Activated B cell treated with CpG ODN at 0.5 μM for 24 hours (primary cell): ENCODE measurements around the gene B4GALNT2. TPM values are rescaled to one million over a fixed set of nuclear protein-coding genes. Genes with fewer than 3 reads are reported as not detected.
"Not testable (repeated sequence)": the region's sequence is repeated elsewhere in the genome, so short reads cannot be mapped to it uniquely, and the experiment has no call there.

ENCODE experiments used
- ATAC-seq: fragments of 200-7000 bp; cut with Tn5 transposase; one replicate; pipeline ENCODE4 v1.10.0; 2021; ENCODE audit warnings: low read depth, mild to moderate bottlenecking, moderate library complexity
- CTCF ChIA-PET: fragments of 350-600 bp; sonication (Branson Sonifier 250); formaldehyde crosslinking; loops from one replicate; lab custom pipeline; 2021; ENCODE audit warnings: antibody characterized with exemption; lab: Charles Lee
- POLR2A ChIA-PET: fragments of 350-600 bp; sonication (Branson Sonifier 250); formaldehyde crosslinking; loops from one replicate; lab custom pipeline; 2021; ENCODE audit warnings: antibody characterized with exemption; lab: Charles Lee
- DNase-seq: peaks from one replicate; pipeline ENCODE4 v3.0.0; 2022
- H3K27ac Mint-ChIP-seq: one replicate; pipeline ENCODE4 v1.8.0; 2020; ENCODE audit warnings: mixed read lengths
- H3K27me3 Mint-ChIP-seq: one replicate; pipeline ENCODE4 v1.8.0; 2021; ENCODE audit warnings: mixed read lengths
- H3K36me3 Mint-ChIP-seq: one replicate; pipeline ENCODE4 v1.8.0; 2021; ENCODE audit warnings: low read depth, mixed read lengths
- H3K4me1 Mint-ChIP-seq: one replicate; pipeline ENCODE4 v1.8.0; 2021; ENCODE audit warnings: mixed read lengths
- H3K4me3 Mint-ChIP-seq: one replicate; pipeline ENCODE4 v1.8.0; 2020; ENCODE audit warnings: mild to moderate bottlenecking, mixed read lengths
- H3K9me3 Mint-ChIP-seq: one replicate; pipeline ENCODE4 v1.8.0; 2020; ENCODE audit warnings: mixed read lengths
- intact Hi-C: fragments of 100-400 bp; cut with micrococcal nuclease; formaldehyde crosslinking; loops from one replicate; pipeline ENCODE4 v1.15.1; 2024
- total RNA-seq: library from RNA; stranded (reverse); gene quantifications from 2 replicates; pipeline ENCODE4 v1.2.3, GENCODE V29; 2022
- TF ChIP-seq, protein P1 (sequence below): fragments of 200-600 bp; IDR thresholded peaks from one replicate; pipeline ENCODE4 v1.8.0; 2022; ENCODE audit warnings: antibody characterized with exemption, mild to moderate bottlenecking

B4GALNT2 gene
- total RNA-seq, 1 donor from 2014 or later, result 0.09 TPM

DNA sequence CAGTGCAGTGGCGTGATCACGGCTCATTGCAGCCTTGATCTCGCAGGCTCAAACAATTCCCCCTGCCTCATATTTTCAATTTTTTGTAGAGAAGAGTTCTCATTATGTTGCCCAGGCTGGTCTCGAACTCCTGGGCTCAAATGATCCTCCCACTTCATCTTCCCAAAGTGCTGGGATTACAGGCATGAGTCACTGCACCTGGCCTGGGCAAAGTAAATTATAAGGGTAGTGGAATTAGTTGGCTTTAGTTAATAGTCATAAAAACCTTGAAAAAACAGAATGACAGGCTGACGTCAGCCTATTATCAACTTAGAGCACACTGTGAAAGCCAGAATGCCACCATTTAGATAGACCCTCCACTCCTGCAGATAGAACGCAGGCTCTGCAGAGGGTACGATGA is 43.5 kb upstream of the B4GALNT2 start:
- no peak for DNase-seq
- Mint-ChIP-seq H3K4me1 (no peaks in the 10 kb centered on the region), H3K9me3 (no peaks in the 10 kb centered on the region), H3K27me3 (peaks cover 28% of the 10 kb centered on the region), H3K4me3 (no peak overlapping the region), H3K36me3 (no peaks in the 10 kb centered on the region), H3K27ac (no peak overlapping the region)
- POLR2A ChIA-PET, result no interaction called here
- TF ChIP-seq, protein P1, sequence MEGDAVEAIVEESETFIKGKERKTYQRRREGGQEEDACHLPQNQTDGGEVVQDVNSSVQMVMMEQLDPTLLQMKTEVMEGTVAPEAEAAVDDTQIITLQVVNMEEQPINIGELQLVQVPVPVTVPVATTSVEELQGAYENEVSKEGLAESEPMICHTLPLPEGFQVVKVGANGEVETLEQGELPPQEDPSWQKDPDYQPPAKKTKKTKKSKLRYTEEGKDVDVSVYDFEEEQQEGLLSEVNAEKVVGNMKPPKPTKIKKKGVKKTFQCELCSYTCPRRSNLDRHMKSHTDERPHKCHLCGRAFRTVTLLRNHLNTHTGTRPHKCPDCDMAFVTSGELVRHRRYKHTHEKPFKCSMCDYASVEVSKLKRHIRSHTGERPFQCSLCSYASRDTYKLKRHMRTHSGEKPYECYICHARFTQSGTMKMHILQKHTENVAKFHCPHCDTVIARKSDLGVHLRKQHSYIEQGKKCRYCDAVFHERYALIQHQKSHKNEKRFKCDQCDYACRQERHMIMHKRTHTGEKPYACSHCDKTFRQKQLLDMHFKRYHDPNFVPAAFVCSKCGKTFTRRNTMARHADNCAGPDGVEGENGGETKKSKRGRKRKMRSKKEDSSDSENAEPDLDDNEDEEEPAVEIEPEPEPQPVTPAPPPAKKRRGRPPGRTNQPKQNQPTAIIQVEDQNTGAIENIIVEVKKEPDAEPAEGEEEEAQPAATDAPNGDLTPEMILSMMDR, result no peak
- intact Hi-C loops, result no loop called here
- CTCF ChIA-PET, result no interaction called here
- no peak for ATAC-seq

DNA sequence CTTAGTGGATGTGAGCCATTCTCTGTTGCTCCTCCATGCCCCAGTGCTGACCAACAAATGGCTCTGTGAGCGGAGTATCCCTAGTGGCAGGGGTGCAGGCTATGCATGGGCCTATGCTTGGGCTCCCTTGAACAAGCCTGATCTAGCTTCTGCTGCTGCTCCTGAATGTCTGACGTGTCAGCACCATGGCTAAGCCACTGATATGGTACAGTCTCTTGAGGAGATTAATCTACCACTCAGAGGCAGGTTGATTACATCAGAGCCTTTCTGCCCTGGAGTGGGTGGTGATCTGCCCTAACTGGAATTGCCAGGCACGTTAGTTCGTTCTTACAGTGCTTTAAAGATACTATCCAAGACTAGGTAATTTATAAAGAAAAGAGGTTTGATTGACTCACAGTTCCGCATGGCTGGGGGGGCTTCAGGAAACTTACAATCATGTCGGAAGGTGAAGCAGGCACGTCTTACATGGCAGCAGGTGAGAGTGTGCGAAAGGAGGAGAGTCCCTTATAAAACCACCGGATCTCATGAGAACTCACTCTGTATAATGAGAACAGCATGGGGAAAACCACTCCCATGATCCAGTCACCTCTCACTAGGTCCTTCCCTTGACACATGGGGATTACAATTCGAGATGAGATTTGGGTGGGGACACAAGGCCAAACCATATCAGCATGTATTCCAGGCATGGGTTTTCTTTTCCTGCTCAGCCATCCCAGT is 41.5 kb upstream of the B4GALNT2 start:
- CTCF ChIA-PET, result no interaction called here
- TF ChIP-seq, protein P1, result no peak
- Mint-ChIP-seq H3K27me3 (peaks cover 20% of the 10 kb centered on the region), H3K4me1 (no peaks in the 10 kb centered on the region), H3K4me3 (no peak overlapping the region), H3K27ac (no peak overlapping the region), H3K36me3 (no peaks in the 10 kb centered on the region), H3K9me3 (no peaks in the 10 kb centered on the region)
- ATAC-seq (no peak), DNase-seq (no peak)
- POLR2A ChIA-PET, result no interaction called here
- intact Hi-C loops, result no loop called here

DNA sequence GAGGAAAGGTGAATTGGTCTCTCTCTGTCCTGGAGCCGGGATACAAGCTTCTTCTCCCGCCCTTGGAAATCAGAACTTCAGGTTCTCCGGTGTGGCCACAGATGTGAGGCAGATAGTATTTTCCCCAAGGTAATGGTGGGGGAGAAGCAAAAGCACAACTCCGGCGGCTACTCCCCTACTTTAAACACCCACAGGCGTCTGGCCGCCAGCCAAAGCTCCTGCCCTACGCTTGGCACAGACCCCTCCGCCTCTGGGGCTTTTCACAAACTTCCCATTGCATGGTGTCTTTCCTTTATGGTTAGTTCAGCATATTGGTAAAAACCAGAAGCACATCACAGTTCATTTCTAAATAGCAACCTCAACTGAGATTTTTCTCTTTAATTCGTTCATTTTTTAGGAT is 39.4 kb upstream of the B4GALNT2 start:
- ChIA-PET POLR2A (no interaction called here), CTCF (no interaction called here)

DNA sequence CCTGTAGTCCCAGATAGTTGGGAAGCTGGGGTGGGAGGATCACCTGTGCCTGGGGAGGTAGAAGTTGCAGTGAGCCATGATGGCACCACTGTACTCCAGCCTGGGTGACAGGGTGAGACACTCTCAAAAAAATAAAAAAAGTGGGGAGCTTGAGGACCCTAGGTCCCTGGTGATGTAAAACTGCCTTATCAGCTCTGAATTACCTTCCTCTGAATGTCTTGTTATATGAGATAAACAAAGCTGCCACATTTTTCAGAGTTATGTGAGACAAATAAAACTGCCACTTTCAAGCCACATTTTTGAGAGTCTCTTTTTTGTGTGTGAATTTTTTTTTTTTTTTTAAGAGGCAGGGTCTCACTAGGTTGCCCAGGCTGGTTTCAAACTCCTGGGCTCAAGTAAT is 32.0 kb upstream of the B4GALNT2 start:
- DNase-seq (no peak), ATAC-seq (no peak)
- Mint-ChIP-seq H3K9me3 (no peaks in the 10 kb centered on the region), H3K27me3 (peaks cover 20% of the 10 kb centered on the region), H3K36me3 (no peaks in the 10 kb centered on the region), H3K4me3 (no peak overlapping the region), H3K4me1 (no peaks in the 10 kb centered on the region), H3K27ac (no peak overlapping the region)
- intact Hi-C loops, result no loop called here
- TF ChIP-seq, protein P1, result no peak
- POLR2A ChIA-PET, result no interaction called here
- CTCF ChIA-PET, result interaction anchor here (0.9 kb wide), 1 partner anchor 424 kb away, joined by 3 read pairs; no protein-coding TSS in a partner anchor

More for the DNA sequence above, 39.4 kb upstream of the B4GALNT2 start:
- TF ChIP-seq, protein P1, result no peak
- DNase-seq, result no peak
- ATAC-seq, result no peak
- no peak overlapping the region for H3K27ac Mint-ChIP-seq
- no peaks in the 10 kb centered on the region for H3K36me3 Mint-ChIP-seq
- no peaks in the 10 kb centered on the region for H3K9me3 Mint-ChIP-seq
- H3K27me3 Mint-ChIP-seq, result peaks cover 7% of the 10 kb centered on the region
- intact Hi-C loops, result no loop called here
- no peaks in the 10 kb centered on the region for H3K4me1 Mint-ChIP-seq
- H3K4me3 Mint-ChIP-seq, result no peak overlapping the region

DNA sequence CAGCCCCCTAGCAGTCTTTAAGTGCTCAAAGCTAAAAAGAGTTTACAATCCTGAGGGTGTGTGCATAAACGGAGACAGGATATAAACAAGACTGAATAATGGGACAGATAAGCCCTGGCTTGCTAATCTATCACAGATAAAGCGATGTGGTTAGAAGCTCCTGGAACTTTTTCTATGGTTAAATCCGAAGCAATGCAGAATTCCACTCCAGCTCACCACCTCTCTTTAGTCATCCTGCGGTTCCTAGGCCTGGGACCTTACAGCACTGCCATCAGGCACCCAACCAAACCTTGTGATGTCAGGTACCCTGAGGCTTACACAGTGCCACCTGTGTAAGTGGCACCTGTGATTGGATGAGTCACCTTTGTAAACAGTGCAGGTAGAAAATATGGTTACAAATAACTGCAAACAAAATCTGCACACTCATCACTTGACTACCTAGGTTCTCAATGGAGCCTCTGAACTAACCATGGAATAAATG is 31.5 kb upstream of the B4GALNT2 start:
- CTCF ChIA-PET, result interaction anchor here (0.9 kb wide), 1 partner anchor 425 kb away, joined by 3 read pairs; no protein-coding TSS in a partner anchor
- ATAC-seq, result no peak
- intact Hi-C loops, result no loop called here
- POLR2A ChIA-PET, result interaction anchor here (0.6 kb wide), 1 partner anchor 298 kb away, joined by 5 read pairs; no protein-coding TSS in a partner anchor
- H3K27me3 Mint-ChIP-seq, result peaks cover 20% of the 10 kb centered on the region
- H3K4me1 Mint-ChIP-seq, result no peaks in the 10 kb centered on the region
- H3K9me3 Mint-ChIP-seq, result no peaks in the 10 kb centered on the region
- H3K27ac Mint-ChIP-seq, result no peak overlapping the region
- DNase-seq, result no peak
- H3K36me3 Mint-ChIP-seq, result no peaks in the 10 kb centered on the region
- no peak overlapping the region for H3K4me3 Mint-ChIP-seq
- TF ChIP-seq, protein P1, result no peak

DNA sequence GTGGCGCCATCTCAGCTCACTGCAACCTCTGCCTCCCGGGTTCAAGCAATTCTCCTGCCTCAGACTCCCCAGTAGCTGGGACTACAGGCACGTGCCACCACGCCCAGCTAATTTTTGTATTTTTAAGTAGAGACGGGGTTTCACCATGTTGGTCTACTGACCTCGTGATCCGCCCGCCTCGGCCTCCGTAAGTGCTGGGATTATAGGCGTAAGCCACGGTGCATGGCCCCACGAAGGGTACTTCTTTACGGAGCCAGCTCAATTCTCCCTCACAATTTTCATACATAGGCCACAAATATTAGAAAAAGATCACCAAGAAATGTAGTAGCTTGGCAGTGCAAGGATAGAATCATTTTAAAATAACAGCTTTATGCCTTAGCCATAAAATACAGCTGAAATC is 29.2 kb upstream of the B4GALNT2 start:
- ATAC-seq, H3K9me3 Mint-ChIP-seq, DNase-seq, CTCF ChIA-PET, H3K27ac Mint-ChIP-seq, H3K36me3 Mint-ChIP-seq, intact Hi-C loops, H3K4me3 Mint-ChIP-seq, H3K4me1 Mint-ChIP-seq: not testable (repeated sequence)
- peaks cover 24% of the 10 kb centered on the region for H3K27me3 Mint-ChIP-seq
- POLR2A ChIA-PET, result interaction anchor here (0.6 kb wide), 1 partner anchor 86 kb away, joined by 3 read pairs; no protein-coding TSS in a partner anchor
